ENCODE data around the gene SERTAD1. TPM values are rescaled to one million over a fixed set of nuclear protein-coding genes. Genes with fewer than 3 reads are reported as not detected.

SERTAD1 gene
- polyA plus RNA-seq, 3 donors = 21.0 to 55.9 (median 21.6) TPM

DNA sequence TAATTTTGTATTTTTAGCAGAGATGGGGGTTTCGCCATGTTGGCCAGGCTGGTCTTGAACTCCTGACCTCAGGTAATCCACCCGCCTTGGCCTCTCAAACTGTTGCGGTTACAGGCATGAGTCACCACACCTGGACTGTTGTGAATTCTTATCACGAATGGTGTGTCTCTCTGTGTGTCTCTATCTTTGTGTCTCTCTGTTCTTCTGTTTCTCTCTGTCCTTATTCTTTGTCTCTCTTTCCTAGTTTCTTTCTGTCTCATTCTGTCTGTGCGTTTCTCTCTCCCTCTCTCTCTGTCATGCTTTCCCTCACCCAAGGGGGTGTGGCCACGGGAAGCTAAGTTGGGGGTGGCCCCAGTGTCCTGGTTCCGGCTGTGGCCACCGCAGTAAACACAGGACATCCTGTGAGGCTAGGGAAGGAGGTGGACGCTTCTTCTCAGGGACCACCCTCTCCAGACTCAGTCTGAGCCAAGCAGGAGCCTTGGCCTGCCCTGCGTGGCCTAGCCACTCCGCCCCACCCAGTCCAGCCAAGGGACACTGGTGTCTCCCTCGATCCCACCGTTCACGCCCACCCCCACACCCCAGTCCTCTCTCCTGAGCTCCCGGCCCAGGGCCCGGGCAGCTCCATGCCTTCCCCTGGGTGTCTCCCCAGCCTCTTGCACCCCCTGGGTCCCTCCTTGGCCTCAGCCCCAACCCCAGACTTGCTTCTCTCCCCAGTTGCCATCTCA is 8.7 kb downstream of the SERTAD1 start:
- no peaks in the 10 kb centered on the region for H4K20me1 ChIP-seq (ENCODE audit: insufficient read depth, low read length)
- peak overlapping the region; percentile 61 for H3K4me2 ChIP-seq (replicated peaks; ENCODE audit: extremely low read depth, low read length, poor library complexity, severe bottlenecking)
- H3K27ac Mint-ChIP-seq = peak overlapping the region; percentile 46 to 82 (median 73)
- peaks cover 34 to 49% of the 10 kb centered on the region in 2 donors for H3K4me1 ChIP-seq (ENCODE audit: control insufficient read depth in 1 of 2, insufficient read depth in 2 of 2, low read length in 2 of 2)
- no peaks in the 10 kb centered on the region for H3K36me3 ChIP-seq (replicated peaks in 1 of 2; ENCODE audit: control insufficient read depth in 1 of 2, insufficient read depth in 2 of 2, low read length in 2 of 2)
- peak; percentile 26 to 44 (median 34) for DNase-seq
- peak overlapping the region; percentile 10 for H3K9ac ChIP-seq (ENCODE audit: insufficient read depth, low read length, poor library complexity, severe bottlenecking)
- 8% methylated on average over 12 of the region's 16 CpGs for WGBS (ENCODE audit: insufficient coverage)
- H3K9me3 Mint-ChIP-seq = peaks cover 0 to 3% (median 0%) of the 10 kb centered on the region in 7 donors
- H3K27ac ChIP-seq (ENCODE audit: low read depth in 1 of 2, low read length in 2 of 2) = peak overlapping the region; percentile 21 to 61
- intact Hi-C loops (cut with micrococcal nuclease) = no loop called here
- H3K27me3 ChIP-seq (ENCODE audit: control insufficient read depth in 2 of 2, insufficient read depth in 2 of 2, low read length in 2 of 2) = no peaks in the 10 kb centered on the region
- H3K36me3 Mint-ChIP-seq = peaks cover under 1 to 1% of the 10 kb centered on the region in 2 donors
- H3K4me1 Mint-ChIP-seq = peaks cover 46% of the 10 kb centered on the region
- peak overlapping the region; percentile 77 for H2AFZ ChIP-seq (ENCODE audit: insufficient read depth, low read depth, low read length, poor library complexity, severe bottlenecking)
- H3K9me3 ChIP-seq (replicated peaks in 1 of 2; ENCODE audit: control insufficient read depth in 1 of 2, insufficient read depth in 1 of 2, low read length in 2 of 2) = no peaks in the 10 kb centered on the region
- no peak for TF ChIP-seq CTCF (IDR thresholded peaks at IDR 0.05)
- H3K4me3 ChIP-seq (replicated peaks in 1 of 3; ENCODE audit: low read depth in 2 of 3, low read length in 3 of 3) = peak overlapping the region in 1 of 3 experiments; percentile 42
- peaks cover 4 to 8% (median 4%) of the 10 kb centered on the region in 3 donors for H3K27me3 Mint-ChIP-seq (ENCODE audit: low read depth in 3 of 3)
- H3K4me3 Mint-ChIP-seq = peak overlapping the region; percentile 50 to 80
- peaks cover 5% of the 10 kb centered on the region for H3K79me2 ChIP-seq (ENCODE audit: insufficient read depth, low read length)

- no peak overlapping the region for H2AFZ ChIP-seq (ENCODE audit: insufficient read depth, low read depth, low read length, poor library complexity, severe bottlenecking)
- no peak overlapping the region for H3K4me3 ChIP-seq (replicated peaks in 1 of 3; ENCODE audit: low read depth in 2 of 3, low read length in 3 of 3)
- Mint-ChIP-seq H3K27ac (peak overlapping the region in 4 of 7 donors; percentile 35 to 76 (median 48)), H3K27me3 (ENCODE audit: low read depth in 3 of 3) (peaks cover 4 to 10% (median 10%) of the 10 kb centered on the region in 3 donors), H3K4me3 (no peak overlapping the region), H3K4me1 (peaks cover 49% of the 10 kb centered on the region), H3K9me3 (peaks cover 0 to 3% (median 0%) of the 10 kb centered on the region in 7 donors), H3K36me3 (no peaks in the 10 kb centered on the region)
- H3K4me2 ChIP-seq (replicated peaks; ENCODE audit: extremely low read depth, low read length, poor library complexity, severe bottlenecking) = no peak overlapping the region
- peaks cover 31 to 39% of the 10 kb centered on the region in 2 donors for H3K4me1 ChIP-seq (ENCODE audit: control insufficient read depth in 1 of 2, insufficient read depth in 2 of 2, low read length in 2 of 2)
- no peak for TF ChIP-seq CTCF (IDR thresholded peaks at IDR 0.05)
- H3K9ac ChIP-seq (ENCODE audit: insufficient read depth, low read length, poor library complexity, severe bottlenecking) = no peak overlapping the region
- no peaks in the 10 kb centered on the region for H3K79me2 ChIP-seq (ENCODE audit: insufficient read depth, low read length)
- no peaks in the 10 kb centered on the region for H3K36me3 ChIP-seq (replicated peaks in 1 of 2; ENCODE audit: control insufficient read depth in 1 of 2, insufficient read depth in 2 of 2, low read length in 2 of 2)
- peak in 2 of 3 donors; percentile 16 to 51 for DNase-seq
- H4K20me1 ChIP-seq (ENCODE audit: insufficient read depth, low read length) = no peaks in the 10 kb centered on the region
- no peaks in the 10 kb centered on the region for H3K9me3 ChIP-seq (replicated peaks in 1 of 2; ENCODE audit: control insufficient read depth in 1 of 2, insufficient read depth in 1 of 2, low read length in 2 of 2)
- no peaks in the 10 kb centered on the region for H3K27me3 ChIP-seq (ENCODE audit: control insufficient read depth in 2 of 2, insufficient read depth in 2 of 2, low read length in 2 of 2)
- WGBS (ENCODE audit: insufficient coverage) = 95% methylated on average over 2 of the region's 2 CpGs
- intact Hi-C loops (cut with micrococcal nuclease) = no loop called here
- no peak overlapping the region for H3K27ac ChIP-seq (ENCODE audit: low read depth in 1 of 2, low read length in 2 of 2)
These were observed 10.0 kb downstream of the SERTAD1 start for GRCh38 chr19:40415768-40416167.
